ENCODE measurements around the gene NXPH1. TPM values are rescaled to one million over a fixed set of nuclear protein-coding genes. Genes with fewer than 3 reads are reported as not detected.

Gene NXPH1
- total RNA-seq, 1 donor from 2014 or later = 0.29 TPM

- Mint-ChIP-seq H3K9me3 (no peaks in the 10 kb centered on the region), H3K36me3 (no peaks in the 10 kb centered on the region), H3K4me1 (ENCODE audit: unreplicated experiment) (no peaks in the 10 kb centered on the region), H3K27me3 (peaks cover 12% of the 10 kb centered on the region), H3K4me3 (no peak overlapping the region), H3K27ac (no peak overlapping the region)
- no peak for TF ChIP-seq CTCF (conservative IDR thresholded peaks at IDR 0.05)
- DNase-seq (ENCODE audit: extremely low spot score, unreplicated experiment) = no peak
These were observed 83.6 kb downstream of the NXPH1 start for GRCh38 chr7:8516976-8517375.

- Mint-ChIP-seq H3K36me3 (no peaks in the 10 kb centered on the region), H3K9me3 (peaks cover 9% of the 10 kb centered on the region), H3K4me3 (no peak overlapping the region), H3K27me3 (peaks cover 19% of the 10 kb centered on the region), H3K4me1 (ENCODE audit: unreplicated experiment) (no peaks in the 10 kb centered on the region), H3K27ac (no peak overlapping the region)
- TF ChIP-seq CTCF (conservative IDR thresholded peaks at IDR 0.05) = no peak
- DNase-seq (ENCODE audit: extremely low spot score, unreplicated experiment) = no peak
These were observed 94.9 kb downstream of the NXPH1 start for GRCh38 chr7:8528311-8528710.

- Mint-ChIP-seq H3K4me1 (ENCODE audit: unreplicated experiment) (no peaks in the 10 kb centered on the region), H3K36me3 (no peaks in the 10 kb centered on the region), H3K27me3 (peaks cover 28% of the 10 kb centered on the region), H3K27ac (no peak overlapping the region), H3K9me3 (no peaks in the 10 kb centered on the region), H3K4me3 (no peak overlapping the region)
- TF ChIP-seq CTCF (conservative IDR thresholded peaks at IDR 0.05) = no peak
- DNase-seq (ENCODE audit: extremely low spot score, unreplicated experiment) = no peak
These were observed 98.6 kb downstream of the NXPH1 start for GRCh38 chr7:8531991-8532515.

GRCh38 chr7:8536431-8536830 lies 103.0 kb downstream of the NXPH1 start:
- Mint-ChIP-seq H3K4me3 (no peak overlapping the region), H3K36me3 (no peaks in the 10 kb centered on the region), H3K4me1 (ENCODE audit: unreplicated experiment) (no peaks in the 10 kb centered on the region), H3K27ac (no peak overlapping the region), H3K27me3 (peaks cover 12% of the 10 kb centered on the region), H3K9me3 (no peaks in the 10 kb centered on the region)
- no peak for TF ChIP-seq CTCF (conservative IDR thresholded peaks at IDR 0.05)
- DNase-seq (ENCODE audit: extremely low spot score, unreplicated experiment) = no peak

GRCh38 chr7:8549046-8549445 lies 115.6 kb downstream of the NXPH1 start:
- no peaks in the 10 kb centered on the region for H3K36me3 Mint-ChIP-seq
- no peak overlapping the region for H3K4me3 Mint-ChIP-seq
- H3K4me1 Mint-ChIP-seq (ENCODE audit: unreplicated experiment) = no peaks in the 10 kb centered on the region
- no peaks in the 10 kb centered on the region for H3K9me3 Mint-ChIP-seq
- no peak for DNase-seq (ENCODE audit: extremely low spot score, unreplicated experiment)
- no peak overlapping the region for H3K27ac Mint-ChIP-seq
- TF ChIP-seq CTCF (conservative IDR thresholded peaks at IDR 0.05) = no peak
- no peaks in the 10 kb centered on the region for H3K27me3 Mint-ChIP-seq

- Mint-ChIP-seq H3K4me3 (no peak overlapping the region), H3K27me3 (peaks cover 26% of the 10 kb centered on the region), H3K36me3 (no peaks in the 10 kb centered on the region), H3K9me3 (no peaks in the 10 kb centered on the region), H3K4me1 (ENCODE audit: unreplicated experiment) (peaks cover 8% of the 10 kb centered on the region), H3K27ac (no peak overlapping the region)
- TF ChIP-seq CTCF (conservative IDR thresholded peaks at IDR 0.05) = no peak
- DNase-seq (ENCODE audit: extremely low spot score, unreplicated experiment) = no peak
These were observed 127.1 kb downstream of the NXPH1 start for GRCh38 chr7:8560501-8560900.
